Fibroblast of lung (primary cell): ENCODE data around the gene PKD1L1. TPM values are rescaled to one million over a fixed set of nuclear protein-coding genes. Genes with fewer than 3 reads are reported as not detected.

Source experiments
- DNase-seq, 2 donors: peaks; one replicate each; pipeline versions ENCODE4 v3.0.0 to v3.0.0-alpha.2; 2010; ENCODE audit warnings: low read depth in 2 of 2
- H2AFZ ChIP-seq: 2 replicates; pipeline ENCODE4 v1.5.1; 2012; ENCODE audit warnings: low read length, control low read depth, inconsistent platforms
- H3K27ac ChIP-seq: 2 replicates; pipeline ENCODE4 v1.5.1; 2011; ENCODE audit warnings: low read length, control low read depth; ENCODE audit not compliant: insufficient read depth
- H3K27me3 ChIP-seq: 2 replicates; pipeline ENCODE4 v1.5.1; 2011; ENCODE audit warnings: mild to moderate bottlenecking, low read length; ENCODE audit not compliant: control insufficient read depth, insufficient read depth
- H3K36me3 ChIP-seq: 2 replicates; pipeline ENCODE4 v1.5.1; 2011; ENCODE audit warnings: low read length; ENCODE audit not compliant: control insufficient read depth, insufficient read depth
- H3K4me1 ChIP-seq: 2 replicates; pipeline ENCODE4 v1.5.1; 2011; ENCODE audit warnings: low read length; ENCODE audit not compliant: control insufficient read depth, insufficient read depth; ENCODE audit errors: extremely low read depth
- H3K4me2 ChIP-seq: 2 replicates; pipeline ENCODE4 v1.5.1; 2011; ENCODE audit warnings: low read length, control low read depth; ENCODE audit not compliant: insufficient read depth; ENCODE audit errors: extremely low read depth
- H3K4me3 ChIP-seq, 4 experiments: fragments of 200-600 bp in 1 of 4; sonication (generic) in 1 of 4; replicated peaks in 1 of 4; 2 replicates each; pipeline ENCODE4 v1.5.1; 2011 to 2016; ENCODE audit warnings: low read length in 4 of 4, low read depth in 3 of 4, mild to moderate bottlenecking in 3 of 4, control low read depth in 2 of 4, inconsistent platforms in 1 of 4, mixed read lengths in 1 of 4; ENCODE audit not compliant: insufficient read depth in 1 of 4; ENCODE audit errors: control extremely low read depth in 1 of 4
- H3K79me2 ChIP-seq: 2 replicates; pipeline ENCODE4 v1.5.1; 2012; ENCODE audit warnings: mild to moderate bottlenecking, low read length, inconsistent platforms; ENCODE audit not compliant: control insufficient read depth, insufficient read depth
- H3K9ac ChIP-seq: 2 replicates; pipeline ENCODE4 v1.5.1; 2011; ENCODE audit warnings: mild to moderate bottlenecking, low read length, control low read depth; ENCODE audit not compliant: insufficient read depth
- H3K9me3 ChIP-seq: 2 replicates; pipeline ENCODE4 v1.5.1; 2012; ENCODE audit warnings: low read depth, low read length; ENCODE audit not compliant: control insufficient read depth, insufficient read depth
- H4K20me1 ChIP-seq: 2 replicates; pipeline ENCODE4 v1.5.1; 2011; ENCODE audit warnings: low read length; ENCODE audit not compliant: control insufficient read depth, insufficient read depth; ENCODE audit errors: extremely low read depth
- CTCF ChIP-seq, 2 donors: IDR thresholded peaks in 1 of 2; conservative IDR thresholded peaks in 1 of 2; 1 replicate in 1 of 2; 2 replicates in 1 of 2; pipeline ENCODE4 v1.5.1; 2011 to 2012; ENCODE audit warnings: low read length in 2 of 2, control low read depth in 1 of 2, inconsistent platforms in 1 of 2, low read depth in 1 of 2, mild to moderate bottlenecking in 1 of 2
- EZH2 ChIP-seq: IDR thresholded peaks from 2 replicates; pipeline ENCODE4 v1.5.1; 2012; ENCODE audit warnings: low read length, control low read depth, mild to moderate bottlenecking; ENCODE audit errors: missing control alignments
- polyA plus RNA-seq, 2 donors: library from polyadenylated mRNA; depleted of rRNA in 1 of 2; stranded (reverse) in 1 of 2; unstranded in 1 of 2; fragments of >200 nt; gene quantifications; 2 replicates each; pipeline ENCODE4 v1.2.1, GENCODE V29; 2011 to 2012; ENCODE audit warnings: missing spikeins in 1 of 2
- total RNA-seq: library from RNA; depleted of rRNA; stranded (reverse); fragments of >200 nt; gene quantifications from 2 replicates; pipeline ENCODE4 v1.2.1, GENCODE V29; 2014

Gene PKD1L1
- total and polyA plus RNA-seq, 2 donors (not counting 1 experiment from before 2014, with no cell fraction given) = under 0.01 to 0.12 TPM

GRCh38 chr7:47843291-47843690, 105.0 kb downstream of the PKD1L1 start:
- H3K79me2 ChIP-seq = no peaks in the 10 kb centered on the region
- no peak overlapping the region for H3K9ac ChIP-seq
- DNase-seq = no peak
- no peak overlapping the region for H3K4me3 ChIP-seq
- peaks cover 3% of the 10 kb centered on the region for H3K27me3 ChIP-seq
- H3K27ac ChIP-seq = no peak overlapping the region
- no peak overlapping the region for H3K4me2 ChIP-seq
- no peaks in the 10 kb centered on the region for H3K9me3 ChIP-seq
- no peaks in the 10 kb centered on the region for H3K4me1 ChIP-seq
- no peak for TF ChIP-seq EZH2
- TF ChIP-seq CTCF (conservative IDR thresholded peaks at IDR 0.05 in 1 of 2, IDR thresholded peaks at IDR 0.05 in 1 of 2; ENCODE audit: low read depth in 1 of 2, low read length in 2 of 2) = no peak
- no peak overlapping the region for H2AFZ ChIP-seq
- H4K20me1 ChIP-seq = no peaks in the 10 kb centered on the region
- no peaks in the 10 kb centered on the region for H3K36me3 ChIP-seq

- no peaks in the 10 kb centered on the region for H3K36me3 ChIP-seq
- no peak for TF ChIP-seq EZH2
- TF ChIP-seq CTCF (conservative IDR thresholded peaks at IDR 0.05 in 1 of 2, IDR thresholded peaks at IDR 0.05 in 1 of 2; ENCODE audit: low read depth in 1 of 2, low read length in 2 of 2) = no peak
Measured at GRCh38 chr7:47839381-47839780, 108.9 kb downstream of the PKD1L1 start.

GRCh38 chr7:47837826-47838225, 110.4 kb downstream of the PKD1L1 start:
- no peak overlapping the region for H3K4me3 ChIP-seq
- H3K36me3 ChIP-seq = no peaks in the 10 kb centered on the region
- no peaks in the 10 kb centered on the region for H3K79me2 ChIP-seq
- H3K4me2 ChIP-seq = no peak overlapping the region
- H4K20me1 ChIP-seq = no peaks in the 10 kb centered on the region
- H3K27me3 ChIP-seq = peaks cover 7% of the 10 kb centered on the region
- no peak overlapping the region for H2AFZ ChIP-seq
- no peaks in the 10 kb centered on the region for H3K9me3 ChIP-seq
- H3K4me1 ChIP-seq = no peaks in the 10 kb centered on the region
- no peak for TF ChIP-seq EZH2
- TF ChIP-seq CTCF (conservative IDR thresholded peaks at IDR 0.05 in 1 of 2, IDR thresholded peaks at IDR 0.05 in 1 of 2; ENCODE audit: low read depth in 1 of 2, low read length in 2 of 2) = no peak
- H3K27ac ChIP-seq = no peak overlapping the region
- DNase-seq = no peak
- no peak overlapping the region for H3K9ac ChIP-seq

More at GRCh38 chr7:47839381-47839780, 108.9 kb downstream of the PKD1L1 start:
- no peaks in the 10 kb centered on the region for H4K20me1 ChIP-seq
- no peak overlapping the region for H2AFZ ChIP-seq
- no peaks in the 10 kb centered on the region for H3K79me2 ChIP-seq
- H3K9ac ChIP-seq = no peak overlapping the region
- DNase-seq = no peak
- peaks cover 7% of the 10 kb centered on the region for H3K27me3 ChIP-seq
- H3K4me2 ChIP-seq = no peak overlapping the region
- H3K9me3 ChIP-seq = no peaks in the 10 kb centered on the region
- H3K4me3 ChIP-seq = no peak overlapping the region
- no peak overlapping the region for H3K27ac ChIP-seq
- no peaks in the 10 kb centered on the region for H3K4me1 ChIP-seq
